ENCODE measurements around the gene ECI2. TPM values are rescaled to one million over a fixed set of nuclear protein-coding genes. Genes with fewer than 3 reads are reported as not detected.

The ECI2 gene
- total RNA-seq, 3 donors from 2014 or later, result 60.6 to 66.9 (median 62.3) TPM

DNA sequence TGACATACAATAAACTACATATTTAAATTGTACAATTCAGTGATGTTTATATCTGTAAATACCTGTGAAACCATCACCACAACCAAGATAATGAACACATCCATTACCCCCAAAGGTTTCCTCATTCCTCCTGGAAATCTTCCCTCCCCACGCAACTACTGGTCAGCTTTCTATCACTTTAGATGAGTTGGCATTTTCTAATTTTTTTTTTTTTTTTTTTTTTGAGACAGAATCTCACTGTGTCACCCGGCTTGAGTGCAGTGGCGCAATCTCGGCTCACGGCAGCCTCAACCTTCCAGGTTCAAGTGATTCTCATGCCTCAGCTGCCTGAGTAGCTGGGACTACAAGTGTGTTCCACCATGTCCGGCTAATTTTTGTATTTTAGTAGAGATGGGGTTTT, 31.7 kb upstream of the ECI2 start:
- H3K9me3 ChIP-seq, result no peaks in the 10 kb centered on the region
- H3K27me3 ChIP-seq, result no peaks in the 10 kb centered on the region
- H3K36me3 ChIP-seq, result no peaks in the 10 kb centered on the region
- H3K4me1 ChIP-seq, result no peaks in the 10 kb centered on the region
- H3K4me3 ChIP-seq, result no peak overlapping the region
- intact Hi-C loops (cut with DNase I; ENCODE audit: low total_unique reads), result no loop called here
- no peak for TF ChIP-seq POLR2A (IDR thresholded peaks at IDR 0.05)
- TF ChIP-seq POLR2AphosphoS5 (IDR thresholded peaks at IDR 0.05), result no peak
- TF ChIP-seq, protein P1, sequence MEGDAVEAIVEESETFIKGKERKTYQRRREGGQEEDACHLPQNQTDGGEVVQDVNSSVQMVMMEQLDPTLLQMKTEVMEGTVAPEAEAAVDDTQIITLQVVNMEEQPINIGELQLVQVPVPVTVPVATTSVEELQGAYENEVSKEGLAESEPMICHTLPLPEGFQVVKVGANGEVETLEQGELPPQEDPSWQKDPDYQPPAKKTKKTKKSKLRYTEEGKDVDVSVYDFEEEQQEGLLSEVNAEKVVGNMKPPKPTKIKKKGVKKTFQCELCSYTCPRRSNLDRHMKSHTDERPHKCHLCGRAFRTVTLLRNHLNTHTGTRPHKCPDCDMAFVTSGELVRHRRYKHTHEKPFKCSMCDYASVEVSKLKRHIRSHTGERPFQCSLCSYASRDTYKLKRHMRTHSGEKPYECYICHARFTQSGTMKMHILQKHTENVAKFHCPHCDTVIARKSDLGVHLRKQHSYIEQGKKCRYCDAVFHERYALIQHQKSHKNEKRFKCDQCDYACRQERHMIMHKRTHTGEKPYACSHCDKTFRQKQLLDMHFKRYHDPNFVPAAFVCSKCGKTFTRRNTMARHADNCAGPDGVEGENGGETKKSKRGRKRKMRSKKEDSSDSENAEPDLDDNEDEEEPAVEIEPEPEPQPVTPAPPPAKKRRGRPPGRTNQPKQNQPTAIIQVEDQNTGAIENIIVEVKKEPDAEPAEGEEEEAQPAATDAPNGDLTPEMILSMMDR (IDR thresholded peaks at IDR 0.05), result no peak
- DNase-seq (ENCODE audit: low spot score in 2 of 2), result no peak
- H3K27ac ChIP-seq, result no peak overlapping the region

DNA sequence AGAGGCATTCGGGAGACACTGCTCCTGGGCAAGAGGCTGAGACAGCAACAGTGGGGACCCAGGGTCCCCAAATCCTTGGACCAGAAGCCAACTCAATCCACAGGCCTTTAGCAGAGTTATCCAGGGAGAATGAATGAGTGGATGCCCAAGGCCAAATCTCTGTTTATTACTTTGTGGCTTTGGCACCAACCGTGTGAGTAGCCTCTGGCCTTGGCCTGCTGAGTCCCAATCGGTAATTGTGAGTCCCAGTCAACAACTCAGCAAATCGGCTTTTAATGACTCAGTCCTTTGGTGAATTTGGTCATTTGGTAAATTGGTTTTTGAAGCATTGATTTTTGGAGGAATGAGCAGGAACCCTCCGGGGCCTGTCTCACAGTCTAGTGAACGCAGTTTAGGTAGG, 29.1 kb upstream of the ECI2 start:
- TF ChIP-seq POLR2AphosphoS5 (IDR thresholded peaks at IDR 0.05) (no peak), POLR2A (IDR thresholded peaks at IDR 0.05) (no peak)
- TF ChIP-seq, protein P1 (IDR thresholded peaks at IDR 0.05), result no peak
- no peak for DNase-seq (ENCODE audit: low spot score in 2 of 2)
- Histone ChIP-seq H3K36me3 (no peaks in the 10 kb centered on the region), H3K4me1 (no peaks in the 10 kb centered on the region), H3K27me3 (no peaks in the 10 kb centered on the region), H3K27ac (no peak overlapping the region), H3K9me3 (no peaks in the 10 kb centered on the region), H3K4me3 (no peak overlapping the region)
- intact Hi-C loops (cut with DNase I; ENCODE audit: low total_unique reads), result no loop called here

DNA sequence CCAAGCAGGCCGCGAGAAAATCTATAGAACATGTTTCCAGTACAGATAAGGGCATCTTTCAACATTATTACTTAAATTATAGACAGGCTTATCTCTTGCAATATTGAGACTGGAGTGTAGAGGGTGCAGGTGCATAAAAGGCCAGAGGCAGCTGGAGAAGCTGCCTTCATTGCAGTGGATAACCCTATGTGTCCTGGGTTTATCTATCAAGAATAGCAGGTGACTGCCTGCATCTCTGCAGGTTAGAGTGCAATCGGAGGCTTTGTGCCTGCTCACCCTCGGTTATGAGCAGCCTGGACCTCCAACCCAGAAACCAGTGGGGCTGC, 28.7 kb upstream of the ECI2 start:
- Histone ChIP-seq H3K27me3 (no peaks in the 10 kb centered on the region), H3K36me3 (no peaks in the 10 kb centered on the region), H3K4me3 (no peak overlapping the region), H3K27ac (no peak overlapping the region), H3K4me1 (no peaks in the 10 kb centered on the region), H3K9me3 (no peaks in the 10 kb centered on the region)
- TF ChIP-seq POLR2A (IDR thresholded peaks at IDR 0.05) (no peak), POLR2AphosphoS5 (IDR thresholded peaks at IDR 0.05) (no peak)
- TF ChIP-seq, protein P1 (IDR thresholded peaks at IDR 0.05), result no peak
- intact Hi-C loops (cut with DNase I; ENCODE audit: low total_unique reads), result no loop called here
- DNase-seq (ENCODE audit: low spot score in 2 of 2), result no peak

DNA sequence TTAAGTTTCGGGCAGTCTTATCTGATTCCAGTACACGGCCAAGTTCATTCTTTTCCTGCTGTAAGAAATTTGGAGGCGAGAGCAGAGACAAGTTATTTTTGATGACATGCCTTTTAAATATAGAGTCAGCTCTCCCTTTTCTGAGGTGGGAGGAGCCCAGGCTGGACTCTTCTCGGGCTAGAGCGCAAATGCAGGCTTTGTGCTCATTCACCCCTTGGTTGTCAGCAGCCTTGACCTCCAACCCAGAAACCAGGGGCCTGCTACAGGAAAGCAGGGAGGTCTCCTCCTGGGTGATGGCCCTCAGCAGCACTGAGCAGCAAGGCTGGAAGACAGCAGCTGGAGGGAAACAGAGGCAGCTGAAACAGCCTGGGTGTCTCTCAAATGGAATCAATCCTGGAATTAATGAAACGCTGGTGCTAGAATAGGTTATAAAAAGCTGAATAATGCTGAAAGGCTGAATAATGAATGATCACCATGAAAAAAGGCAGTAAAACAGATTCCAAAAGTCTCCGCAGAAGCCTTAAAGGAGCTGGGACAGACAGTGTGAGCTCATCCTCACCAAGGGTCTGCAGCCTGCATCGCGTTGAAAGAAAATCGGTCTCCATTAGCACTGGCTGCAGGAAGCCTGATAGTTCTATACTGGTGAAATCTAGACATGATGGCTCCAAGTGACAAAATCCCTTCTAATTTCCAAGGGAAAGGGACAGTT, 28.2 kb upstream of the ECI2 start:
- Histone ChIP-seq H3K36me3 (no peaks in the 10 kb centered on the region), H3K27ac (no peak overlapping the region), H3K4me1 (no peaks in the 10 kb centered on the region), H3K4me3 (no peak overlapping the region), H3K9me3 (no peaks in the 10 kb centered on the region), H3K27me3 (no peaks in the 10 kb centered on the region)
- no peak for DNase-seq (ENCODE audit: low spot score in 2 of 2)
- intact Hi-C loops (cut with DNase I; ENCODE audit: low total_unique reads), result no loop called here
- TF ChIP-seq, protein P1 (IDR thresholded peaks at IDR 0.05), result no peak
- TF ChIP-seq POLR2A (IDR thresholded peaks at IDR 0.05), result no peak

DNA sequence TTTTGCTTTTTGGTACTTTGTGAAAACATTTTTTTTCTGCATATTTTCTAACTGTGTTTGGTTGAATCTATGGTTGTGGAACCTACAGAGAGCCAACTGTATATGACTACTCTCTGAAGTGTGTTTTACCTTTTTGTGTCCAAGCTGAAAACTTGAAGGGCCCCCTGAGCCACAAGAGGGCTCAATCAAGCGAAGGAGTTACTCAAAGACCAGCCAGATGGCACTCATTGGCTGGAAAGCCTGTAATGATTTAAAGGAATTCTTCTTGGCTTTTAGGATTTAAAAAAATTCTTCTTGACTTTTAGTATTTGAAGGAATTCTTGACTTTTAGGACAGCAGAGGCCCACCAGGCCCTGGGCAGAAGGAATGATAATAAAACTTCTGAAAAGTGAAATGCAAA, 27.0 kb upstream of the ECI2 start:
- no peak overlapping the region for H3K4me3 ChIP-seq
- H3K27ac ChIP-seq, result no peak overlapping the region
- DNase-seq (ENCODE audit: low spot score in 2 of 2), result no peak
- H3K27me3 ChIP-seq, result no peaks in the 10 kb centered on the region
- H3K4me1 ChIP-seq, result no peaks in the 10 kb centered on the region
- no peaks in the 10 kb centered on the region for H3K9me3 ChIP-seq
- TF ChIP-seq, protein P1 (IDR thresholded peaks at IDR 0.05), result no peak
- TF ChIP-seq POLR2A (IDR thresholded peaks at IDR 0.05), result no peak
- no peak for TF ChIP-seq POLR2AphosphoS5 (IDR thresholded peaks at IDR 0.05)
- no peaks in the 10 kb centered on the region for H3K36me3 ChIP-seq
- intact Hi-C loops (cut with DNase I; ENCODE audit: low total_unique reads), result no loop called here

All from breast epithelium (tissue), 4 donors.